Activated gamma-delta T cell (primary cell): Measurements from ENCODE around the gene ACTN1.

ENCODE experiments used
- DNase-seq: peaks from one replicate; lab custom pipeline; 2025; lab: John Stamatoyannopoulos, UW

ACTN1 gene

DNA sequence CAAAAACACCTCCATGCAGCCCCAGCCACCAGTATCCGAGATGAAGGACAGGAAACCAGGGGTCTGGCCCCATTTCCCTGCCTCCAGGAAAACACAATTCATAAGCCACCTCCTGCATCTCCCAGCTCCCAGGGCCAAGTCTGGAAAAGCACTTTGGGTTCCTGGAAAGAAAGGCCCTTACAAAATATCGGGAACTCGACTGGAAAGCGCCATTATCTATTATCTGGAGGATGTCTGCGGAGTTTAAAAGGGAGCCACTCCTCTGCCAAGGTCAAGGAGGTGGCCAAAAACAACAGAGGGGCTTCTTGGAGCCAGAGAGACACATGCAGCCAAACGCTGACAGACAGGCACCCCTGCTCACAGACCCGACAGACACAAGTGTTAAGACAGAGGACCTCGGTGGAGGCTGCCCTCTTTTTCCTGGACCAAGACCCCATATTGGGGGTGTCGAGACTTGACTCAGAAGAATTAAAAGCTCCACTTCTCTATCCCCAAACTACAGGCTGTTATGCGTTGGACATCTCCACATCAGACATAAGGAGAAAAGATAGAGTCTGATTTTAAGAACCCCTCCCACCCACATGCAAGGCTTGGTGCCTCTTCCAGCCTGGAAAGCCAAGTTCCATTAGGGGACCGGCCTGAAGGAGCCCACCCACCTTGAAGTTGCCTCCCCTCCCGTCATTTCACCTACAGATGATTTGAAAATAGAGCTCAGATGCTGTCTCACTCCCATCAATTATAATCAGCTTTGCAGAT is 9.6 kb downstream of the ACTN1 start:
- DNase-seq, result no peak

GRCh38 chr14:68968721-68969120 is 10.4 kb downstream of the ACTN1 start:
- DNase-seq, result no peak

GRCh38 chr14:68968051-68968450 is 11.1 kb downstream of the ACTN1 start:
- DNase-seq, result no peak

- DNase-seq, result no peak
Observed at GRCh38 chr14:68967459-68967940, 11.6 kb downstream of the ACTN1 start.

DNA sequence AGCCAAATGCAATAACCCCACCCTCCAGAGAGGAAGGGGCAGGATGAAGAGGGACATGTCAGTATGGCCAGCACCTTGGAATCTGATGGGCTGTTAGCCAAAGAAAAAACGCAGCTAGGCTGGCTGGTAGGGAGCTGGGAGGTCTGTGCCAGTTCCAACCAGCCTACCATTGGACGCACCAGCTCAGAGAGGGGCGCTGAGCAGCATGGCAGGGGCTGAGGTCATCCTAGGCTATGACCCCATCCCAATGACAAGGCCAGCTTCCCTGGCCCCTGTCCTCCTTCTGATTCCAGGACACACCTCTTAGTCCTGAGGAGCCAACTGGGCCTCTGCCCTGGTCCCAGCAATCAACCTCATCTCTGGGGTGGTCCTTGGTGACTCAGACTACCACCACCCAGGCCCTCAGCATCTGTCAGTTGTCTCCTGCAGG is 12.2 kb downstream of the ACTN1 start:
- no peak for DNase-seq

DNA sequence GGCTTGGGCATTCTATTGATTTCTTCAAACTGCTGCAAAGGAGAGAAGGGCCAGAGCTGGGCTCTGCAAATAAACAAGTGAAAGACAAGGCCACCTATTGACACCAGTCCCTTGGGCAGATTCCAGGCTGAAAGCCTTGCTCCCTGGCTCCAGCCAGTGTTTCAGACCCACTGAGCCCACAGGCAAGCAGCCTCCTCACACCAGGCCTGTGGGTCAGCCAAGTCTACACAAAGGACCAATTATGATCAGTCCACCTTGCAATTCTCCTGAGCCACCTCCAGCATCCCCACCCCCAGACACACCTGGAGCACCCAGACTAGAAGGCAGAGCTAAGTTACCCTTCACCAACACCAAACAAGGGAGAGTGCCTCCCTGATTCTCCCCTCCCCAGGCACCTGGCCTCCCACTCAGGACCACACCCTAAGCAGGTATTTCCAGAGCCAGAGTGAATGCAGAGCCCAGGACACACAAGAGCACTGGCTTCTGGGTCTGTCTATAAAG is 13.8 kb downstream of the ACTN1 start:
- DNase-seq, result no peak

- no peak for DNase-seq
Observed at GRCh38 chr14:68964300-68965093, 14.6 kb downstream of the ACTN1 start.

- DNase-seq, result no peak
Observed at GRCh38 chr14:68962681-68963080, 16.4 kb downstream of the ACTN1 start.

DNA sequence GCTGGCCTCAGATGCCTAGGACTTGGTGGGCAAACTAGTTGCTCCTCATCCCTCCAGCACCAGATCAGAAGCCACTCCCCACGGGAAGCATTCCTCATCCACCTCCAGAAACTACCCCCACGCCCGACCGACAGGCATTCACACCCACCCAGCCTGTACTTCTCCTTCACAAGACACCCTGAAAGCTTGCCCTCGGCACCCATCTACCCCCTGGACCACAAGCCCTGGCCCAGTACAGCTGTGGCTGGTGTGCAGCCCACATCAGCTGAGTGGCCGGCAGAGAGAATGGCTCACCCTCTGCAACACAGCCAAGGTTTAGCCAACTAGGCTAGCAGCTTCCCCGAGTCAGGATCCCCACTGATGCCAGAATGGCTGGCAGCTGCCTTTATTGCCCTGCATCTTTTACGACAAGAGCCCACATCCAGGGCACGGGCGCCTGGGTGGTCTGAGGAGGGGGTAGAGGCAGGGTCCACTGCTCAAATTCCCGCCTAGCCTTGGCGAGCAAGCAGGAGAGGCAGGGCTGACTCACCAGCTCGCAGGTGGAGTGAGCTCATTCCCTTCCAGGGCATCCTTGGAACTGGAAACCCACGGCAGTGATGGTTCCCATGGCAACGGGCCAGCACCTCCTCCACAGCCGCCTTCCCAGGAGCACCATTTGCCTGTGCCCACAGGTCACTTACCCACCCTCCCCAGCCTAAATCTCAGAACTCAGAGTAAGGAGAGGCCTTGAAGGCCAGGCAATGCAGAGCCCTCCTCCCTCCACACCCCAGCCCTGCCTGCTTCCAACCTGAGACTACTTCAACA is 17.1 kb downstream of the ACTN1 start:
- DNase-seq, result no peak

GRCh38 chr14:68961361-68961760 is 17.7 kb downstream of the ACTN1 start:
- DNase-seq, result no peak

DNA sequence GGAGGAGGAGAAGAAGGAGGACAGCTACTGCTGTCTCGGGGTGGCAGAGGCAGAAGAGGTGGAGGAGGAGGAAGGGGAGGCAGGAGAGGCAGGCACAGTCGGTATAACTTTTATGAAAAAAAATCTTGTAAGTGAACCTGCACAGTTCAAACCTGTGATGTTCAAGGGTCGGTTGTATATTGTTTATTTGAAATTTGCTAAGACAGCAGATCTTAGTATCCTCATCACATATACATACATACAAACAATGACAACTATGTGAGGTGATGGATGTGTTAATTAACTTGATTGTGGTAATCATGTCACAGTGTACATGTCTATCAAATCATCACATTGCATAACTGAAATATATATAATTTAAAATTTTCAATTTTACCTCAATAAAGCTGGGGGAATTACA is 19.0 kb downstream of the ACTN1 start:
- no peak for DNase-seq

- no peak for DNase-seq
Observed at GRCh38 chr14:68959035-68959434, 20.1 kb downstream of the ACTN1 start.

DNA sequence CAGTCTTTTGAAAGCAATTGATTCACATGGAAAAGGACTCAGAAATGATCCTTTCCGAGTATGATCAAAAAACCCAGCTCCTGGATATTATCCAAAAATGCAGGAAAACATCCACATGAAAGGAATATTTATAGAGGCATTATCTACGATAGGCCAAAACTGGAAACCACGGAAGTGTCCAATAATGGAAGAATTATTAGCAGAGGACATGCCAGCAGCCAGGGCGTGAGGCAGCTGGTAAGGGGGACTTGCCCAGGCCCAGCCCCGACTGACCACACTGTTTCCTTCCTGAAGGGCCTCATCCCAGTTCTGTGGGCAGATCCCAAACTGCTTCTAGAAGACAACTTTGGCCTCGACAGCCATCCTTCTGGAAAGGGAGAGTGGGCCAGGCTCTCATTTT is 20.5 kb downstream of the ACTN1 start:
- no peak for DNase-seq

DNA sequence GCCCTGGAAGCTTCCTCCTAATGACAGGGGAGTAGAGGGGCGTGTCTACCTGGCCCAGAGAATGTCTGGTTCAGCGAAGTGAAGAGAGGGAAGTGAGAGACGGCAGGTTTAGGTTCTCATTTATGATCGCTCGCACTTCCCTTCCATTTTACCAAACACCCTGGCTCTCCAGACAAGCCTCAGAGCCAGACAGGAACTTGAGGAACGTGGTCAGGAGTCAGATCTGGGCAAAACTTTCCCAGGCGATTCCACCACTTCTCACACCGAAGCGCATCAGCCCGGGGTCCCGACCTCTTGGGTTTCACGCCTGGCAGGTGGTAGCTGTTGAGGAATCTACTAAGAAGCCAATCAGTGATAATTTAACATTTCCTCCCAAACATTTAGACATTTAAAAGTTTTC is 21.3 kb downstream of the ACTN1 start:
- no peak for DNase-seq

- no peak for DNase-seq
Observed at GRCh38 chr14:68956724-68957123, 22.4 kb downstream of the ACTN1 start.

DNA sequence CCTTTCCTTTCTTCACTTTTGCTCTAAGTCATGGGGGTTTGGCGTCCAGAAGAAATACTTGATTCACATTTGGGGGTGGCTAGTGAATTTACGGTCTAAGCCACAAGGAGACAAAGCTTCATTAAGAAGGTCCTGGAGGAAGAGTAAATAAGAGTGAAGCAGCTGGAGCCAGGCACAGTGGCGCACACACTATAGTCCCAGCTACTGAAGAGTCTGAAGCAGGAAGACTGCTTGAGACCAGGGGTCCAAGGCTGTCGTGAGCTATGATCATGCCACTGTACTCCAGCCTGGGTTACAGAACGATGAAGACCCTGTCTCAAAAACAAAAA is 23.3 kb downstream of the ACTN1 start:
- DNase-seq, result no peak

- no peak for DNase-seq
Observed at GRCh38 chr14:68955164-68955850, 23.8 kb downstream of the ACTN1 start.

- no peak for DNase-seq
Observed at GRCh38 chr14:68953196-68953555, 25.9 kb downstream of the ACTN1 start.

- no peak for DNase-seq
Observed at GRCh38 chr14:68952531-68953195, 26.4 kb downstream of the ACTN1 start.

GRCh38 chr14:68951800-68952530 is 27.1 kb downstream of the ACTN1 start:
- no peak for DNase-seq
